ENCODE results near the gene ASTN2. TPM values are rescaled to one million over a fixed set of nuclear protein-coding genes. Genes with fewer than 3 reads are reported as not detected.

Gene ASTN2
- total RNA-seq, 4 donors from 2014 or later, result 3.0 to 7.0 (median 5.2) TPM

DNA sequence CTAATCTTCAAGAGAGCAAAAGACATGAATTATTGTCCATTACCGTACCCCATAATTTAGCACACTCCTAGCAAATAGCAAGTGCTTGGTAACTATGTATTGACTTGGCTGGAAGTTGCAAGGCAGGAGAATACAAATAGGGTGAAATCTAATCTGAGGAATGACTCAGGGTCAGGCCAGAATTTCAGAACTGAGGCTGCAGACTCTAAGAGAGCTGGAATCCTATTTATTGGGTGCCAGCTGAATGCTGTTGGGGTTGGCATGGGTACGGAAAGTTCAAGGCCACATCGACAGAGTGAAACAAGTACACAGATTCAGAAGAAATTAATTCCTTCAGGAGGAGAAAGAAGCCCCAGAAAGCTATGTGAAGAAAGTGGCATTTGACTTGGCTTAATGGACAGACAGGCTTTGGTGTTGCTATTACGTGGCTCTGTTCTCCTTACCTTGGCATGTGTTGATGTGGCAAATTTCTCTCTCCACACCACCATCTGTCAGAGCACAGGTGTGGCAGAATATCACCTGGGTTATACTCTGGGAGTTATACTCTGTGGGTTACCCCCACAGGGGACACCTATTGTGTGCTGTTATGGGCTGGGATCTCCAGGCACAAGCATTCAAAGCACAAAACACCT is 20.9 kb upstream of the ASTN2 start:
- 83 to 88% methylated on average over 3 to 4 of the region's 4 CpGs for WGBS, 2 donors (ENCODE audit: low coverage in 1 of 2)
- Histone ChIP-seq H3K27ac (no peak overlapping the region), H3K4me3 (no peak overlapping the region), H3K9me3 (no peaks in the 10 kb centered on the region), H3K36me3 (no peaks in the 10 kb centered on the region), H3K4me1 (no peaks in the 10 kb centered on the region), H3K27me3 (no peaks in the 10 kb centered on the region)
- no peak for DNase-seq
- TF ChIP-seq EP300 (IDR thresholded peaks at IDR 0.05; ENCODE audit: low read depth) (no peak), CTCF (IDR thresholded peaks at IDR 0.05) (no peak), POLR2A (IDR thresholded peaks at IDR 0.05) (no peak), POLR2AphosphoS5 (IDR thresholded peaks at IDR 0.05) (no peak)
- intact Hi-C loops (cut with DNase I; ENCODE audit: low total_unique reads) (no loop called here), in situ Hi-C loops (cut with MboI; ENCODE audit: low pct_ligation_motif_present in 1 of 4, low pct_unique_long_range_greater_than_20kb in 1 of 4, low sequenced_read_pairs in 3 of 4) (no loop called here)

DNA sequence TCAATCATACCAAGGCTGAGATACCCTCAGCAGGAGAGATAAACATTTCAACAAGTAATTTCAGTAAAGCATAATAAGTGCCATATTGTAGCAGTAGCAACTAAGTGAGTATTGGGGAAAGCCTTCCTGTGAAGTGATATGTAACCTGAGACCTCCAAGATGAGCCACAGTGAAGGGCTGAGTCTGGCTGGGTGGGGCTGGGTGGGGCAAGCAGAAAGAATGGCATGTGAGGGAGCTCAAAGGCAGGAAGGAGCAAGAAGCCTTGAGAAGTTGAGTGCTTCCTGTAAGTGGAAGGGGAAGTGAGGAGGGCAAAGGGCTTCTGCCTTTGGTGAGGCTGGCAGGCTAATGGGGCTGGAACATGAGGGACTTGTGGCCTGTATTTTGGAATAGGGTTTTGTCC is 19.7 kb upstream of the ASTN2 start:
- DNase-seq, result no peak
- Histone ChIP-seq H3K4me1 (no peaks in the 10 kb centered on the region), H3K27ac (no peak overlapping the region), H3K9me3 (no peaks in the 10 kb centered on the region), H3K36me3 (no peaks in the 10 kb centered on the region), H3K27me3 (no peaks in the 10 kb centered on the region), H3K4me3 (no peak overlapping the region)
- in situ Hi-C loops (cut with MboI; ENCODE audit: low pct_ligation_motif_present in 1 of 4, low pct_unique_long_range_greater_than_20kb in 1 of 4, low sequenced_read_pairs in 3 of 4), result no loop called here
- intact Hi-C loops (cut with DNase I; ENCODE audit: low total_unique reads), result no loop called here
- TF ChIP-seq CTCF (IDR thresholded peaks at IDR 0.05), result no peak
- TF ChIP-seq POLR2AphosphoS5 (IDR thresholded peaks at IDR 0.05), result no peak
- TF ChIP-seq POLR2A (IDR thresholded peaks at IDR 0.05), result no peak
- TF ChIP-seq EP300 (IDR thresholded peaks at IDR 0.05; ENCODE audit: low read depth), result no peak

DNA sequence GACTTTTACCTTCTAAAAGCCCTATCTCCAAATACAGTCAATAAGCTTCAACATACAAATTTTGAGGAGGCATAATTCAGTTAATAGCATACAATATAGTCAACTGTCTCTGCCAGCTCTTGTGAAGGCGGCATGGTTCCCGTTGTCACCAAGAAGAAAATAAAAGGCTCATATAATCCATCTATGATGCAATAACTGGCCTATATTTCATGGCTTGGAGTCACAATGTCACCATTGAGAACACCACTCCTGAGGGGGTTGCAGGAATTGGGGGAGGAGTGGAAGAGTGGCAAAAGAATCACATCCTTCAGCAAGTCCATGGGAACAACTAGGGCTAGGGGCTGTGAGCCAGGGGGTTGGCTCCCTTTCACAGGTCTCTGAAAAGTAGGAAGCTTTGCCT is 16.0 kb upstream of the ASTN2 start:
- Histone ChIP-seq H3K4me3 (no peak overlapping the region), H3K36me3 (no peaks in the 10 kb centered on the region), H3K27ac (no peak overlapping the region), H3K4me1 (no peaks in the 10 kb centered on the region), H3K9me3 (no peaks in the 10 kb centered on the region), H3K27me3 (no peaks in the 10 kb centered on the region)
- WGBS, 2 donors (ENCODE audit: low coverage in 1 of 2), result 67% methylated on average over 2 of the region's 2 CpGs; no CpG with 5 or more reads in 1 of the 2 donors
- in situ Hi-C loops (cut with MboI; ENCODE audit: low pct_ligation_motif_present in 1 of 4, low pct_unique_long_range_greater_than_20kb in 1 of 4, low sequenced_read_pairs in 3 of 4), result no loop called here
- no peak for DNase-seq
- intact Hi-C loops (cut with DNase I; ENCODE audit: low total_unique reads), result no loop called here
- no peak for TF ChIP-seq POLR2AphosphoS5 (IDR thresholded peaks at IDR 0.05)
- TF ChIP-seq CTCF (IDR thresholded peaks at IDR 0.05), result no peak
- TF ChIP-seq POLR2A (IDR thresholded peaks at IDR 0.05), result no peak
- TF ChIP-seq EP300 (IDR thresholded peaks at IDR 0.05; ENCODE audit: low read depth), result no peak

GRCh38 chr9:117427357-117427913 is 12.6 kb upstream of the ASTN2 start:
- 85 to 87% methylated on average over 3 of the region's 3 CpGs for WGBS, 2 donors (ENCODE audit: low coverage in 1 of 2)
- DNase-seq, result no peak
- Histone ChIP-seq H3K4me3 (no peak overlapping the region), H3K27me3 (peaks cover 14% of the 10 kb centered on the region), H3K4me1 (no peaks in the 10 kb centered on the region), H3K27ac (no peak overlapping the region), H3K36me3 (no peaks in the 10 kb centered on the region), H3K9me3 (no peaks in the 10 kb centered on the region)
- intact Hi-C loops (cut with DNase I; ENCODE audit: low total_unique reads) (no loop called here), in situ Hi-C loops (cut with MboI; ENCODE audit: low pct_ligation_motif_present in 1 of 4, low pct_unique_long_range_greater_than_20kb in 1 of 4, low sequenced_read_pairs in 3 of 4) (no loop called here)
- TF ChIP-seq CTCF (IDR thresholded peaks at IDR 0.05) (no peak), EP300 (IDR thresholded peaks at IDR 0.05; ENCODE audit: low read depth) (no peak), POLR2A (IDR thresholded peaks at IDR 0.05) (no peak), POLR2AphosphoS5 (IDR thresholded peaks at IDR 0.05) (no peak)

Data from transverse colon (tissue), 4 donors.